GM12878 (cell line): Measurements from ENCODE around the gene TCF4. TPM values are rescaled to one million over a fixed set of nuclear protein-coding genes. Genes with fewer than 3 reads are reported as not detected.

Source experiments
- ATAC-seq: fragments of 200-7000 bp; cut with Tn5 transposase; 3 replicates; pipeline ENCODE4 v1.9.1; 2020; ENCODE audit warnings: mild to moderate bottlenecking, moderate library complexity
- BruUV-seq: library from RNA; stranded (reverse); fragments of 400-500 nt; replicated peaks from 2 replicates; lab custom pipeline; 2021; lab: Mats Ljungman, UMichigan
- CTCF ChIA-PET: fragments of 300-600 bp; sonication (Branson Sonifier 250); formaldehyde crosslinking; extraction: SDS; loops from one replicate; lab custom pipeline; 2021; ENCODE audit warnings: inconsistent platforms; lab: Yijun Ruan, JAX
- POLR2A ChIA-PET: fragments of 350-600 bp; formaldehyde crosslinking; extraction: SDS; loops from one replicate; lab custom pipeline; 2021; ENCODE audit warnings: inconsistent platforms; lab: Charles Lee
- RAD21 ChIA-PET: fragments of 300-600 bp; sonication (Branson Sonifier 250); formaldehyde crosslinking; loops from one replicate; lab custom pipeline; 2023; ENCODE audit warnings: antibody characterized with exemption; ENCODE audit not compliant: unreplicated experiment; lab: Charles Lee
- SMC1A ChIA-PET: fragments of 300-600 bp; sonication (Branson Sonifier 250); formaldehyde crosslinking; loops from one replicate; lab custom pipeline; 2023; ENCODE audit not compliant: unreplicated experiment, uncharacterized antibody; lab: Charles Lee
- DNase-seq: peaks from one replicate; pipeline ENCODE4 v3.0.0-alpha.2; 2011; ENCODE audit warnings: low read depth, low spot score
- FAIRE-seq: peaks from 3 replicates; lab custom pipeline; 2011; peaks lifted over from hg19 to GRCh38; lab: Jason Lieb, UNC
- H2AFZ ChIP-seq: 2 replicates; pipeline ENCODE4 v1.6.0; 2011; ENCODE audit warnings: low read depth, low read length, control low read depth; ENCODE audit not compliant: control insufficient read depth
- H3K27ac ChIP-seq: 2 replicates; pipeline ENCODE4 v1.5.1; 2011; ENCODE audit warnings: control low read depth; ENCODE audit not compliant: control insufficient read depth, insufficient read depth
- H3K27me3 ChIP-seq, 2 experiments: replicated peaks in 1 of 2; 2 replicates each; pipeline versions ENCODE4 v1.6.0 to v1.6.1; 2011; ENCODE audit warnings: low read length in 1 of 2; ENCODE audit not compliant: control insufficient read depth in 2 of 2, insufficient read depth in 2 of 2
- H3K36me3 ChIP-seq, 2 experiments: 2 replicates each; pipeline ENCODE4 v1.5.1; 2011; ENCODE audit warnings: low read length in 1 of 2; ENCODE audit not compliant: control insufficient read depth in 2 of 2, insufficient read depth in 2 of 2
- H3K4me1 ChIP-seq: 2 replicates; pipeline ENCODE4 v1.6.1; 2011; ENCODE audit warnings: mild to moderate bottlenecking, low read length, moderate library complexity, mixed read lengths; ENCODE audit not compliant: control insufficient read depth, insufficient read depth
- H3K4me2 ChIP-seq: 2 replicates; pipeline ENCODE4 v1.6.0; 2011; ENCODE audit warnings: control low read depth; ENCODE audit not compliant: control insufficient read depth, insufficient read depth
- H3K4me3 ChIP-seq: fragments of 200-600 bp; sonication (generic); 2 replicates; pipeline ENCODE4 v1.5.1; 2016
- H3K79me2 ChIP-seq: 2 replicates; pipeline ENCODE4 v1.6.0; 2011; ENCODE audit warnings: low read length; ENCODE audit not compliant: control insufficient read depth, insufficient read depth
- H3K9ac ChIP-seq: 2 replicates; pipeline ENCODE4 v1.8.0; 2011; ENCODE audit warnings: low read length, control low read depth, mixed read lengths; ENCODE audit not compliant: control insufficient read depth, insufficient read depth
- H3K9me3 ChIP-seq: replicated peaks from 3 replicates; pipeline ENCODE4 v1.5.1; 2011; ENCODE audit warnings: mild to moderate bottlenecking, low read length; ENCODE audit not compliant: control insufficient read depth, insufficient read depth
- H4K20me1 ChIP-seq: 2 replicates; pipeline ENCODE4 v1.6.0; 2011; ENCODE audit not compliant: control insufficient read depth, insufficient read depth
- BMI1 ChIP-seq: fragments of 450-650 bp; IDR thresholded peaks from 2 replicates; pipeline ENCODE4 v1.6.1; 2016; ENCODE audit warnings: mild to moderate bottlenecking, moderate library complexity, borderline replicate concordance
- CHD1 ChIP-seq: IDR thresholded peaks from 2 replicates; pipeline ENCODE4 v1.6.1; 2012; ENCODE audit warnings: low read depth, low read length, improper control_type of control experiment
- EED ChIP-seq: sonication (generic); IDR thresholded peaks from 2 replicates; pipeline ENCODE4 v1.6.1; 2016; ENCODE audit warnings: antibody characterized with exemption, low read depth
- GATAD2B ChIP-seq: fragments of 450-650 bp; conservative IDR thresholded peaks from 2 replicates; pipeline ENCODE4 v1.6.1; 2017; ENCODE audit warnings: low read depth, mild to moderate bottlenecking, moderate library complexity
- JUND ChIP-seq: IDR thresholded peaks from 2 replicates; pipeline ENCODE4 v1.6.1; 2012; ENCODE audit warnings: low read depth, mild to moderate bottlenecking, low read length, improper control_type of control experiment, moderate library complexity
- MEF2A ChIP-seq: IDR thresholded peaks from 2 replicates; pipeline ENCODE4 v1.6.1; 2011; ENCODE audit warnings: low read depth, mild to moderate bottlenecking, low read length, moderate library complexity; ENCODE audit not compliant: insufficient read depth
- NFIC ChIP-seq: IDR thresholded peaks from 2 replicates; pipeline ENCODE4 v1.6.1; 2012; ENCODE audit warnings: low read depth, mild to moderate bottlenecking, inconsistent platforms, low read length, moderate library complexity
- POLR2A ChIP-seq: IDR thresholded peaks from 2 replicates; pipeline ENCODE4 v1.6.1; 2011; ENCODE audit warnings: low read depth, mild to moderate bottlenecking, low read length
- SIN3A ChIP-seq: IDR thresholded peaks from 2 replicates; pipeline ENCODE4 v1.6.1; 2012; ENCODE audit warnings: low read depth, low read length, improper control_type of control experiment
- ZSCAN29 ChIP-seq: fragments of 450-650 bp; IDR thresholded peaks from 2 replicates; pipeline ENCODE4 v1.6.1; 2017; ENCODE audit warnings: mild to moderate bottlenecking, moderate library complexity
- WGBS: methylation state at CpG from one replicate; pipeline ENCODE4 v1.1.6; 2016; ENCODE audit warnings: low lambda C conversion rate; ENCODE audit not compliant: insufficient replicate concordance, insufficient coverage; ENCODE audit errors: missing lambda C conversion rate; 5-methylcytosine and 5-hydroxymethylcytosine counted together
- in situ Hi-C: fragments of 300-500 bp; cut with MboI; formaldehyde crosslinking; loops from 9 replicates; pipeline ENCODE4 v1.14.3; 2018; ENCODE audit warnings: mixed read lengths
- intact Hi-C: fragments of 100-400 bp; cut with micrococcal nuclease; formaldehyde crosslinking; loops from one replicate; pipeline ENCODE4 v1.14.2; 2022; ENCODE audit not compliant: unreplicated experiment
- polyA plus RNA-seq, 11 experiments: library from polyadenylated mRNA; depleted of rRNA in 4 of 11; unstranded in 6 of 11; stranded (reverse) in 5 of 11; fragments of >200 nt; fragmentation: Nextera tagmentation in 4 of 11; fragmentation: Illumina TruSeq in 1 of 11; extraction: Ambion mirVana in 4 of 11; extraction: Trizol in 1 of 11; gene quantifications; 1 replicate in 1 of 11; 2 replicates in 10 of 11; pipeline versions ENCODE4 v1.2.1 to v1.2.3, GENCODE V29; 2011 to 2016; ENCODE audit warnings: inconsistent platforms in 2 of 11, missing spikeins in 2 of 11, low read depth in 1 of 11
- total RNA-seq, 4 experiments: library from RNA; depleted of rRNA in 3 of 4; stranded (reverse); fragments of >200 nt in 3 of 4; fragmentation: Illumina TruSeq in 1 of 4; extraction: Trizol in 1 of 4; gene quantifications; 2 replicates each; pipeline versions ENCODE4 v1.2.1 to v1.2.3, GENCODE V29; 2013 to 2021
- TF ChIP-seq, protein P1 (sequence below): fragments of 450-650 bp; conservative IDR thresholded peaks from 2 replicates; pipeline ENCODE4 v1.6.1; 2017; ENCODE audit warnings: mild to moderate bottlenecking, moderate library complexity
- TF ChIP-seq, protein P2 (sequence below): fragments of 450-650 bp; formaldehyde crosslinking; IDR thresholded peaks from 2 replicates; pipeline ENCODE4 v1.5.0; 2022; ENCODE audit warnings: mild to moderate bottlenecking, missing genetic modification characterization

The TCF4 gene
- total and polyA plus RNA-seq, 10 of the 15 experiments (the other 5 are each of a cell fraction or from before 2014, with no cell fraction given), result 15.2 to 94.0 (median 31.5) TPM

DNA sequence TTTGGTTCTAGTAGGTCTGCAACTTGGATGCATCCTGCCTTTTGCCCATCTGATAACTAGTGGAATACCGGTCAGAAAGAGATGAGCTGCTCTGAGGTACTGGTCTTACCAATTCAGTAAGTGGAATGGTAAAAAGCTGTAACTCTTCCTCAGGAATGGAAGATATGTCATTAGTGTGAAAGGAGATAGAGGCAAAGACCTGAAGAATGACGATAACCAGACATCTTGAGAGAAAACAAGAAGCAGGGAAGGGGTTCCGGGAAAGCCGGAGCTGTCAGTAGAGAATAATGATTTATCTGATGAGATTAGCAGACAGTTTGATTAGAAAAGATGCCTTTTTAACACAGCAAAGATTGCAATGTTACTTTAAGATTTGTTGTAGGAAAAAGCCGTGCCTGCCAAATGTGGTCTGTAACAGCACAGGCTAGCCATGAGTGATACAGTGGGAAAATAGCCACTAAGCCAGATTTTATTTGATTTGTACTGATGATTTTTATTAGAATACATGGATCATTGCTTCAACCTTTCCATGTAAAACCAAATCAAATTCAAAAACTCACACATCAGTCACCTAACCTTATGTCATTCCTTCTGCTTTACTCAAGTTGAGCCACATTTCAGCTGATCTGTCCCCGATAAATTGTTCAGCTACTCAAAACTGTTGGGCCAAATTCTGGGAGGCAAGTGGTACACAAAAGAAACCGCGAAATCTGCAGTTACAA is 110.0 kb downstream of the TCF4 start:
- H3K9ac ChIP-seq, result no peak overlapping the region
- no peak for TF ChIP-seq CHD1
- no peak for TF ChIP-seq JUND
- no peak for TF ChIP-seq NFIC
- no peak for TF ChIP-seq ZSCAN29

DNA sequence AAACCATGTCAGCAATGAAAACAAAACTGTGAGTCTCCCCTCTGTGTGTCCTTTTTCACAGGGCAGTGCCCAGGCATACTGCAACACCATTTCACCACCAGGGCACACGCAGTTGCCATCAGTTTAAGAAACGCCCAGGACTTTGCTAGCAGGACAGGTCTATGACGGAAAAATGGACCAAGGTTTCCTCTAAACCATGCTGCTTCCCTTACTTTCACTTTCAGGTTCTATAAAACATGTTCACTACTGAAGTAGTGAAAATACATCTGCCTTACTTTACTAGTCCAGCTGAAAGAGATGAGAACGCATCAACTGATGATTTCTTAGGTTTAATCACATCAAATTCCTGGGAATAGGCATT is 110.5 kb downstream of the TCF4 start:
- in situ Hi-C loops, result no loop called here
- intact Hi-C loops, result no loop called here
- H3K79me2 ChIP-seq, result no peaks in the 10 kb centered on the region
- no peaks in the 10 kb centered on the region for H4K20me1 ChIP-seq
- CTCF ChIA-PET, result no interaction called here
- SMC1A ChIA-PET, result interaction anchor here (1.0 kb wide), 1 partner anchor 20 kb away, joined by 3 read pairs; no protein-coding TSS in a partner anchor
- no peak overlapping the region for H3K27ac ChIP-seq
- peak overlapping the region; percentile 61 for H3K4me2 ChIP-seq
- H3K4me3 ChIP-seq, result peak overlapping the region; percentile 41; the same call in 1 of the 2 replicates
- H2AFZ ChIP-seq, result peak overlapping the region; percentile 68
- no peak overlapping the region for H3K9ac ChIP-seq
- peak; percentile 4 for DNase-seq
- RAD21 ChIA-PET, result no interaction called here
- no peak for FAIRE-seq
- H3K36me3 ChIP-seq, result no peaks in the 10 kb centered on the region
- no peaks in the 10 kb centered on the region for H3K27me3 ChIP-seq
- ATAC-seq, result peak; percentile 77
- H3K9me3 ChIP-seq, result no peaks in the 10 kb centered on the region
- POLR2A ChIA-PET, result no interaction called here
- no peaks in the 10 kb centered on the region for H3K4me1 ChIP-seq
- 10% methylated on average over 4 of the region's 4 CpGs for WGBS
- no TSS peak for BruUV-seq
- TF ChIP-seq JUND, result no peak
- no peak for TF ChIP-seq EED
- no peak for TF ChIP-seq GATAD2B
- no peak for TF ChIP-seq MEF2A
- no peak for TF ChIP-seq BMI1
- TF ChIP-seq SIN3A, result no peak
- TF ChIP-seq, protein P1, sequence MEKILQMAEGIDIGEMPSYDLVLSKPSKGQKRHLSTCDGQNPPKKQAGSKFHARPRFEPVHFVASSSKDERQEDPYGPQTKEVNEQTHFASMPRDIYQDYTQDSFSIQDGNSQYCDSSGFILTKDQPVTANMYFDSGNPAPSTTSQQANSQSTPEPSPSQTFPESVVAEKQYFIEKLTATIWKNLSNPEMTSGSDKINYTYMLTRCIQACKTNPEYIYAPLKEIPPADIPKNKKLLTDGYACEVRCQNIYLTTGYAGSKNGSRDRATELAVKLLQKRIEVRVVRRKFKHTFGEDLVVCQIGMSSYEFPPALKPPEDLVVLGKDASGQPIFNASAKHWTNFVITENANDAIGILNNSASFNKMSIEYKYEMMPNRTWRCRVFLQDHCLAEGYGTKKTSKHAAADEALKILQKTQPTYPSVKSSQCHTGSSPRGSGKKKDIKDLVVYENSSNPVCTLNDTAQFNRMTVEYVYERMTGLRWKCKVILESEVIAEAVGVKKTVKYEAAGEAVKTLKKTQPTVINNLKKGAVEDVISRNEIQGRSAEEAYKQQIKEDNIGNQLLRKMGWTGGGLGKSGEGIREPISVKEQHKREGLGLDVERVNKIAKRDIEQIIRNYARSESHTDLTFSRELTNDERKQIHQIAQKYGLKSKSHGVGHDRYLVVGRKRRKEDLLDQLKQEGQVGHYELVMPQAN, result no peak
- TF ChIP-seq, protein P2, sequence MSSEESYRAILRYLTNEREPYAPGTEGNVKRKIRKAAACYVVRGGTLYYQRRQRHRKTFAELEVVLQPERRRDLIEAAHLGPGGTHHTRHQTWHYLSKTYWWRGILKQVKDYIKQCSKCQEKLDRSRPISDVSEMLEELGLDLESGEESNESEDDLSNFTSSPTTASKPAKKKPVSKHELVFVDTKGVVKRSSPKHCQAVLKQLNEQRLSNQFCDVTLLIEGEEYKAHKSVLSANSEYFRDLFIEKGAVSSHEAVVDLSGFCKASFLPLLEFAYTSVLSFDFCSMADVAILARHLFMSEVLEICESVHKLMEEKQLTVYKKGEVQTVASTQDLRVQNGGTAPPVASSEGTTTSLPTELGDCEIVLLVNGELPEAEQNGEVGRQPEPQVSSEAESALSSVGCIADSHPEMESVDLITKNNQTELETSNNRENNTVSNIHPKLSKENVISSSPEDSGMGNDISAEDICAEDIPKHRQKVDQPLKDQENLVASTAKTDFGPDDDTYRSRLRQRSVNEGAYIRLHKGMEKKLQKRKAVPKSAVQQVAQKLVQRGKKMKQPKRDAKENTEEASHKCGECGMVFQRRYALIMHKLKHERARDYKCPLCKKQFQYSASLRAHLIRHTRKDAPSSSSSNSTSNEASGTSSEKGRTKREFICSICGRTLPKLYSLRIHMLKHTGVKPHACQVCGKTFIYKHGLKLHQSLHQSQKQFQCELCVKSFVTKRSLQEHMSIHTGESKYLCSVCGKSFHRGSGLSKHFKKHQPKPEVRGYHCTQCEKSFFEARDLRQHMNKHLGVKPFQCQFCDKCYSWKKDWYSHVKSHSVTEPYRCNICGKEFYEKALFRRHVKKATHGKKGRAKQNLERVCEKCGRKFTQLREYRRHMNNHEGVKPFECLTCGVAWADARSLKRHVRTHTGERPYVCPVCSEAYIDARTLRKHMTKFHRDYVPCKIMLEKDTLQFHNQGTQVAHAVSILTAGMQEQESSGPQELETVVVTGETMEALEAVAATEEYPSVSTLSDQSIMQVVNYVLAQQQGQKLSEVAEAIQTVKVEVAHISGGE (CRISPR knock-in tag), result no peak
- TF ChIP-seq POLR2A, result no peak

More for the DNA sequence above, 110.0 kb downstream of the TCF4 start:
- CTCF ChIA-PET, result no interaction called here
- peak overlapping the region; percentile 61 for H3K4me2 ChIP-seq
- RAD21 ChIA-PET, result no interaction called here
- no TSS peak for BruUV-seq
- WGBS, result 79% methylated on average over 8 of the region's 8 CpGs
- no peak for ATAC-seq
- H3K27ac ChIP-seq, result no peak overlapping the region
- H3K79me2 ChIP-seq, result no peaks in the 10 kb centered on the region
- SMC1A ChIA-PET, result interaction anchor here (1.0 kb wide), 1 partner anchor 19 kb away, joined by 3 read pairs; no protein-coding TSS in a partner anchor
- H3K9me3 ChIP-seq, result no peaks in the 10 kb centered on the region
- in situ Hi-C loops (no loop called here), intact Hi-C loops (no loop called here)
- no peaks in the 10 kb centered on the region for H3K36me3 ChIP-seq
- no peaks in the 10 kb centered on the region for H4K20me1 ChIP-seq
- H3K4me3 ChIP-seq, result peak overlapping the region; percentile 41; the same call in 1 of the 2 replicates
- H3K4me1 ChIP-seq, result no peaks in the 10 kb centered on the region
- no peaks in the 10 kb centered on the region for H3K27me3 ChIP-seq
- DNase-seq, result no peak
- H2AFZ ChIP-seq, result peak overlapping the region; percentile 68
- POLR2A ChIA-PET, result no interaction called here
- FAIRE-seq, result no peak
